ENCODE data around the gene RBM23.

The RBM23 gene

DNA sequence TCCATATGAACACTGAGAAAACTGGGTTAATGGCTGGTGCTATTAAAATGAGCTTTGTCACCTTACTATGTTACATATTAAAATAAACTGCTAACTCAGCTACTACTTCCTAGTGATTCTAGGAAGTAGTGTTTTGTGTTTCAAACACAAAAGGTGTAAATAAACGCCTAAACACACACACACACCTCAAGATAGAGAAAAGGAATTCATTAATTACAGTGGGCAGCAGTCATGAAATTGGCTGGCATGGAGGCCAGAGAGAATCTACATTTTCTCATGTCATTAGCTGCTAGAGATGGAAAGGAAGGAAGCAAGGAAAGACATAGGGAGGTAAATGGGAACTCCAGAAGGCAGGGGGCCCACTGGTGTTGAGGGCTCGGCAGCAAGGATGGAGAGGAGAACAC, 11.0 kb upstream of the RBM23 start:
- no peak for TF ChIP-seq SIN3A (IDR thresholded peaks at IDR 0.05; ENCODE audit: borderline replicate concordance, insufficient read depth, low read length)
- no peak for TF ChIP-seq TAF1 (IDR thresholded peaks at IDR 0.05; ENCODE audit: borderline replicate concordance, insufficient read depth, low read length)

DNA sequence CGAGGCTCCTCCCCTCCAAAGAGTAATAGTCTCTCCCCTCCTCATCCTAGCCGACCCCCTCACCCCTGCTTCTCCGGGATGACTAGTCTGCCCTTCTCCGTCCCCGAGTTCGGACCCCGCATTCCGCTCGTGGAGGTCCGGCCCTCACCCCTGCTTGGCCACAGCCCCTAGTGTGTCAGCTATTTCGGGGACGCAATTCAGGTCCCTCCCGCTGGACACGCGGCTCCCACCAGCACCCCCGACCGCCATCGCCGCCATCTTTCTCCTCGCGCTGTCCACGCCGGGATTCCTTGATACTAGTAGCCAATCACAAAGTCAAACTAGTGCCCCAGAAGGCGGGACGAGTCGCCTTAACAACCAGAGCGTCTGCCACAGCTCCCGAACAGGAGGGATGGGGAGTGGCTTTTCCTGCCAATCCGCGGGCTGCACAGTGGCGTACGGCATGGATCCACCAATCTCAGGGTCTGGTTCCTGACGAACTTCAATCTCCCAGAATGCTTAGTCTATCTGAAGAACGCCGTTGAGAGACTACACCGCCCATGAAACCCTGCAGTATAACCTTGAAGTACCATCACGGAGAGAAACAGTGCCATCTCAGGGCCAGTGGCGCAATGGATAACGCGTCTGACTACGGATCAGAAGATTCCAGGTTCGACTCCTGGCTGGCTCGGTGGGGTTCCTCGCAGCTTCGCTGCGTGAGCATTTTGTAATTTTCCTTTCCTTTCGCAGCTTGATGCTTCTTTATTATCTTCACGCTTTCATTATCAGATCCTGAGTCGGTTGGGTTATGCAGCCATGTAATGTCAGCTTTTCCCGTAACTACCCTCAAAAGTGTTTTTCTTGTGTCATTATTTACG, 10.4 kb upstream of the RBM23 start, which contains the start of gene PRMT5:
PRMT5 (minus strand) TSS at position 273 of the 857 bp plus-strand sequence; CDS start at position 258, 15 bp downstream.
- TF ChIP-seq, protein P1, sequence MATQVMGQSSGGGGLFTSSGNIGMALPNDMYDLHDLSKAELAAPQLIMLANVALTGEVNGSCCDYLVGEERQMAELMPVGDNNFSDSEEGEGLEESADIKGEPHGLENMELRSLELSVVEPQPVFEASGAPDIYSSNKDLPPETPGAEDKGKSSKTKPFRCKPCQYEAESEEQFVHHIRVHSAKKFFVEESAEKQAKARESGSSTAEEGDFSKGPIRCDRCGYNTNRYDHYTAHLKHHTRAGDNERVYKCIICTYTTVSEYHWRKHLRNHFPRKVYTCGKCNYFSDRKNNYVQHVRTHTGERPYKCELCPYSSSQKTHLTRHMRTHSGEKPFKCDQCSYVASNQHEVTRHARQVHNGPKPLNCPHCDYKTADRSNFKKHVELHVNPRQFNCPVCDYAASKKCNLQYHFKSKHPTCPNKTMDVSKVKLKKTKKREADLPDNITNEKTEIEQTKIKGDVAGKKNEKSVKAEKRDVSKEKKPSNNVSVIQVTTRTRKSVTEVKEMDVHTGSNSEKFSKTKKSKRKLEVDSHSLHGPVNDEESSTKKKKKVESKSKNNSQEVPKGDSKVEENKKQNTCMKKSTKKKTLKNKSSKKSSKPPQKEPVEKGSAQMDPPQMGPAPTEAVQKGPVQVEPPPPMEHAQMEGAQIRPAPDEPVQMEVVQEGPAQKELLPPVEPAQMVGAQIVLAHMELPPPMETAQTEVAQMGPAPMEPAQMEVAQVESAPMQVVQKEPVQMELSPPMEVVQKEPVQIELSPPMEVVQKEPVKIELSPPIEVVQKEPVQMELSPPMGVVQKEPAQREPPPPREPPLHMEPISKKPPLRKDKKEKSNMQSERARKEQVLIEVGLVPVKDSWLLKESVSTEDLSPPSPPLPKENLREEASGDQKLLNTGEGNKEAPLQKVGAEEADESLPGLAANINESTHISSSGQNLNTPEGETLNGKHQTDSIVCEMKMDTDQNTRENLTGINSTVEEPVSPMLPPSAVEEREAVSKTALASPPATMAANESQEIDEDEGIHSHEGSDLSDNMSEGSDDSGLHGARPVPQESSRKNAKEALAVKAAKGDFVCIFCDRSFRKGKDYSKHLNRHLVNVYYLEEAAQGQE (IDR thresholded peaks at IDR 0.05; ENCODE audit: insufficient read depth in 1 of 2, low read depth in 2 of 2, low read length in 2 of 2), result 0 out of 4 replicates have a peak, but pooled peaks have one; percentile 6 to 39
- TF ChIP-seq TAF1 (IDR thresholded peaks at IDR 0.05; ENCODE audit: borderline replicate concordance, insufficient read depth, low read length), result peak; percentile 78; the same call in 1 of the 2 replicates
- TF ChIP-seq POLR2AphosphoS5 (IDR thresholded peaks at IDR 0.05; ENCODE audit: low read depth, low read length), result peak; percentile 79
- no peak for TF ChIP-seq SIN3A (IDR thresholded peaks at IDR 0.05; ENCODE audit: borderline replicate concordance, insufficient read depth, low read length)

DNA sequence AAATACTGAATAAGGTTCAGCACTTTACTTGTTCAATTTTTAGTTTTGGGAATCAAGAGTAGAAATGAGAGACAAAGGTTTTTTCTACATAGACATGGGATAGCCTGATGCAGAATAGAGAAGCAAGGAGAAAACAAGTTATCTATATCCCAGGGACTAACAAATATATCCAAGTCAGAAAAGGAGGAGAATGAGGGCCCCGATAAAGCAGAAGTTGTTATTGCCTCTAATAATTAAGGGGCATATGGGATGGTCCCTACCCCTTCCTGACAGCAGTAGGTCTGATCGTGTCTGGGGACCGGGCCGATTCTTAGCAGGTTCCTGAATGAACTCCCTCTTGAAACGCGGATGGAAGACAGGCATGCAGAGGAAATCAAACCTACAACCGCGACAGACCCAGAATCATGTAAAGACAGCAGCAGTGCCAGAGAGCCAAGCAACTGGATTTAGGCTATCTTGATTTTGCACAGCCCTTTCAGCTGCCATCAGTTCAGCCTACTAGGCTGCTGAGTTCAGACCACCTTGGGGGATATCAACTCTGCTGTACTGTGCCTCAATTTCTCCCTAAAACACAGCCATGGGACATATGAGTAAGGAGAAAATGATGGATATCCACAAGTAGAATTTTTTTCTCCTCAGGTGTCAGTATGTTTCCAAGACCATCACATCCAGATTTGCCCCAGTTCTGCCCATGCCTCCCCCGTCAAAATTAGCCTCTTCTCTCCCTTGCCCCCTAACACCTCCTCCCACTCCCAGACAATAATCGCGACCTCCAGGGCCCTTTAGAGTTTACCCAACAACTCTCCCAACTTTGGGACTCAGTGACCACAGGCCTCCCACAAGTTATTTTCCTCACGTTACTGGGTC, 9.5 kb upstream of the RBM23 start:
- TF ChIP-seq TAF1 (IDR thresholded peaks at IDR 0.05; ENCODE audit: borderline replicate concordance, insufficient read depth, low read length) (no peak), POLR2AphosphoS5 (IDR thresholded peaks at IDR 0.05; ENCODE audit: low read depth, low read length) (no peak), FOXP2 (optimal IDR thresholded peaks at IDR 0.05; ENCODE audit: borderline replicate concordance, extremely low read depth, extremely low read length, insufficient read depth) (no peak), SIN3A (IDR thresholded peaks at IDR 0.05; ENCODE audit: borderline replicate concordance, insufficient read depth, low read length) (no peak)
- TF ChIP-seq, protein P1 (IDR thresholded peaks at IDR 0.05; ENCODE audit: insufficient read depth in 1 of 2, low read depth in 2 of 2, low read length in 2 of 2), result no peak

DNA sequence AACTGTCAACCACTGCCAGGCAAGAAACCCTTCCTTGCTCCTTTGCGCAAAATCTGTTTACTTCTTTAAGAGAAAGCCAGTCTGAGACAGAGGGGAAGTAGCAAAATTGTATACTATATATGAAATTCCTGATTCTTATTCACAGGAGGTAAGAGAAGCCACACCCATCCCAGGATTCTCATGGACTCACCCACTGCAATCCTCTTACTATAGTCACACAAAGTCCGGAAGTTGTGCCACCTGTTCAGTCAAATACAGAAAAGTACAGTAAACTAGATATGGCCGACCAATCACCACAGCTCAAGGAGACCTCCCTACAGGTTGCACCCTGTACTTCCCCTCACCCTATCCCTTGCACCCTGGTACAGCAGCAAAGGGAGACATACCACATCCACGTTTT, 7.4 kb upstream of the RBM23 start:
- TF ChIP-seq FOXP2 (optimal IDR thresholded peaks at IDR 0.05; ENCODE audit: borderline replicate concordance, extremely low read depth, extremely low read length, insufficient read depth) (no peak), SIN3A (IDR thresholded peaks at IDR 0.05; ENCODE audit: borderline replicate concordance, insufficient read depth, low read length) (no peak), POLR2AphosphoS5 (IDR thresholded peaks at IDR 0.05; ENCODE audit: low read depth, low read length) (no peak), TAF1 (IDR thresholded peaks at IDR 0.05; ENCODE audit: borderline replicate concordance, insufficient read depth, low read length) (no peak)
- TF ChIP-seq, protein P1 (IDR thresholded peaks at IDR 0.05; ENCODE audit: insufficient read depth in 1 of 2, low read depth in 2 of 2, low read length in 2 of 2), result no peak

DNA sequence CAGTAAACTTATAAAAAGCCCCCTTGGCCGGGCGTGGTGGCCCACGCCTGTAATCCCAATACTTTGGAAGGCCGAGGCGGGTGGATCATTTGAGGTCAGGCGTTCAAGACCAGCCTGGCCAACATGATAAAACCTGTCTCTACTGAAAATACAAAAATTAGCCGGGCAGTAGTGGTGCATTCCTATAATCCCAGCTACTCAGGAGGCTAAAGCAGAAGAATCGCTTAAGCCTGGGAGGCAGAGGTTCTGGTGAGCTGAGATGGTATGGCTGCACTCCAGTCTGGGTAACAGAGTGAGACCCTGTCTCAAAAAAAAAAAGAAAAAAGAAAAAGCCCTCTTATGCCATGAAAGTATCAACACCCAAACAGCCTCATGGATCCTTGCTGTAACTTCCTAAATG, 6.6 kb upstream of the RBM23 start:
- TF ChIP-seq, protein P1 (IDR thresholded peaks at IDR 0.05; ENCODE audit: insufficient read depth in 1 of 2, low read depth in 2 of 2, low read length in 2 of 2), result no peak
- TF ChIP-seq TAF1 (IDR thresholded peaks at IDR 0.05; ENCODE audit: borderline replicate concordance, insufficient read depth, low read length) (no peak), POLR2AphosphoS5 (IDR thresholded peaks at IDR 0.05; ENCODE audit: low read depth, low read length) (no peak), SIN3A (IDR thresholded peaks at IDR 0.05; ENCODE audit: borderline replicate concordance, insufficient read depth, low read length) (no peak), FOXP2 (optimal IDR thresholded peaks at IDR 0.05; ENCODE audit: borderline replicate concordance, extremely low read depth, extremely low read length, insufficient read depth) (no peak)

Data from PFSK-1 (cell line).